Endothelial cell of umbilical vein (primary cell): Measurements from ENCODE around the gene PRR5. TPM values are rescaled to one million over a fixed set of nuclear protein-coding genes. Genes with fewer than 3 reads are reported as not detected.

Experiments
- BruUV-seq: library from RNA; stranded (reverse); fragments of 400-500 nt; replicated peaks from 2 replicates; lab custom pipeline; 2021; lab: Mats Ljungman, UMichigan
- CTCF ChIA-PET: fragments of 300-600, 350-600 bp; sonication (Branson Sonifier 250); formaldehyde crosslinking; loops from one replicate; lab custom pipeline; 2021; ENCODE audit warnings: antibody characterized with exemption, inconsistent platforms; lab: Charles Lee
- POLR2A ChIA-PET: fragments of 300-600, 350-600 bp; sonication (Branson Sonifier 250); formaldehyde crosslinking; loops from one replicate; lab custom pipeline; 2021; ENCODE audit warnings: antibody characterized with exemption, inconsistent platforms; lab: Charles Lee
- DNase-seq: peaks from one replicate; pipeline ENCODE4 v3.0.0-alpha.2; 2011; ENCODE audit warnings: low read depth, low spot score
- FAIRE-seq: peaks from 2 replicates; lab custom pipeline; 2011; peaks lifted over from hg19 to GRCh38; lab: Jason Lieb, UNC
- H2AFZ ChIP-seq: 2 replicates; pipeline ENCODE4 v1.6.0; 2012; ENCODE audit warnings: low read depth, low read length, control low read depth, inconsistent platforms
- H3K27ac ChIP-seq: 2 replicates; pipeline ENCODE4 v1.5.1; 2011; ENCODE audit warnings: low read depth, mild to moderate bottlenecking, control low read depth, low read length, moderate library complexity; ENCODE audit not compliant: insufficient read depth
- H3K27me3 ChIP-seq, 2 experiments: 2 replicates each; pipeline versions ENCODE4 v1.6.0 to v1.6.1; 2011; ENCODE audit warnings: low read length in 2 of 2, mixed read lengths in 1 of 2; ENCODE audit not compliant: control insufficient read depth in 2 of 2, insufficient read depth in 2 of 2
- H3K36me3 ChIP-seq, 2 experiments: 2 replicates in 1 of 2; 3 replicates in 1 of 2; pipeline ENCODE4 v1.5.1; 2011; ENCODE audit warnings: low read length in 2 of 2, mild to moderate bottlenecking in 1 of 2, moderate library complexity in 1 of 2; ENCODE audit not compliant: control insufficient read depth in 2 of 2, insufficient read depth in 2 of 2; ENCODE audit errors: extremely low read depth in 1 of 2
- H3K4me1 ChIP-seq: 3 replicates; pipeline ENCODE4 v1.5.1; 2011; ENCODE audit warnings: mild to moderate bottlenecking, low read length; ENCODE audit not compliant: control insufficient read depth, insufficient read depth; ENCODE audit errors: extremely low read depth
- H3K4me2 ChIP-seq: 2 replicates; pipeline ENCODE4 v1.6.1; 2011; ENCODE audit warnings: low read length, control low read depth, mixed read lengths; ENCODE audit not compliant: insufficient read depth
- H3K4me3 ChIP-seq, 3 experiments: fragments of 200-600 bp in 1 of 3; sonication (generic), shearing (Covaris generic) in 1 of 3; replicated peaks in 1 of 3; 2 replicates each; pipeline ENCODE4 v1.5.1; 2011 to 2016; ENCODE audit warnings: control low read depth in 3 of 3, low read length in 3 of 3, mild to moderate bottlenecking in 2 of 3, inconsistent platforms in 1 of 3, low read depth in 1 of 3, moderate library complexity in 1 of 3; ENCODE audit not compliant: insufficient read depth in 1 of 3
- H3K79me2 ChIP-seq: 2 replicates; pipeline ENCODE4 v1.6.0; 2012; ENCODE audit warnings: low read length, inconsistent platforms; ENCODE audit not compliant: control insufficient read depth, insufficient read depth
- H3K9ac ChIP-seq: replicated peaks from 2 replicates; pipeline ENCODE3; 2011; ENCODE audit warnings: low read length, control low read depth; ENCODE audit not compliant: insufficient read depth; ENCODE audit errors: extremely low read depth
- H3K9me1 ChIP-seq: replicated peaks from 3 replicates; pipeline ENCODE4 v1.6.0; 2011; ENCODE audit warnings: mild to moderate bottlenecking, low read length; ENCODE audit not compliant: control insufficient read depth, insufficient read depth; ENCODE audit errors: extremely low read depth
- H3K9me3 ChIP-seq: replicated peaks from 2 replicates; pipeline ENCODE4 v1.5.1; 2012; ENCODE audit warnings: low read length, inconsistent platforms; ENCODE audit not compliant: control insufficient read depth, insufficient read depth
- H4K20me1 ChIP-seq: replicated peaks from 2 replicates; pipeline ENCODE3; 2011; ENCODE audit warnings: mild to moderate bottlenecking, low read length; ENCODE audit not compliant: control insufficient read depth, insufficient read depth; ENCODE audit errors: extremely low read depth
- FOS ChIP-seq: IDR thresholded peaks from 2 replicates; pipeline ENCODE4 v1.6.1; 2011; ENCODE audit warnings: mild to moderate bottlenecking, low read length, moderate library complexity, borderline replicate concordance; ENCODE audit not compliant: insufficient read depth
- JUN ChIP-seq: IDR thresholded peaks from 2 replicates; pipeline ENCODE4 v1.6.1; 2011; ENCODE audit warnings: borderline replicate concordance, low read depth; ENCODE audit not compliant: insufficient read length, insufficient read depth
- MYC ChIP-seq: IDR thresholded peaks from one replicate; pipeline ENCODE4 v1.6.1; 2011; ENCODE audit warnings: mild to moderate bottlenecking, low read depth, low read length
- POLR2A ChIP-seq: IDR thresholded peaks from 2 replicates; pipeline ENCODE4 v1.6.1; 2012; ENCODE audit warnings: low read depth, mild to moderate bottlenecking, control low read depth, low read length
- POLR2AphosphoS5 ChIP-seq: IDR thresholded peaks from 2 replicates; pipeline ENCODE4 v1.6.1; 2012; ENCODE audit warnings: low read depth, mild to moderate bottlenecking, control low read depth, low read length, moderate library complexity; ENCODE audit not compliant: insufficient read depth
- dilution Hi-C: fragments of 300-500 bp; cut with MboI; formaldehyde crosslinking; loops from one replicate; pipeline ENCODE4 v1.15.0; 2019; ENCODE audit warnings: low sequenced_read_pairs; ENCODE audit not compliant: extremely low pct_ligation_motif_present
- intact Hi-C: fragments of 100-400 bp; cut with micrococcal nuclease; formaldehyde crosslinking; loops from one replicate; pipeline ENCODE4 v1.10.0; 2022
- polyA plus RNA-seq, 4 experiments: library from polyadenylated mRNA; depleted of rRNA in 3 of 4; stranded (reverse) in 3 of 4; unstranded in 1 of 4; fragments of >200 nt; gene quantifications; 2 replicates each; pipeline versions ENCODE4 v1.2.1 to v1.2.3, GENCODE V29; 2011 to 2012; ENCODE audit warnings: missing spikeins in 1 of 4
- total RNA-seq: library from RNA; stranded (reverse); gene quantifications from 2 replicates; pipeline ENCODE4 v1.2.3, GENCODE V29; 2021
- TF ChIP-seq, protein P1 (sequence below), 2 donors: IDR thresholded peaks; 1 replicate in 1 of 2; 2 replicates in 1 of 2; pipeline ENCODE4 v1.5.1; 2011; ENCODE audit warnings: low read length in 2 of 2, mild to moderate bottlenecking in 2 of 2, moderate library complexity in 2 of 2, control low read depth in 1 of 2, inconsistent platforms in 1 of 2, low read depth in 1 of 2; ENCODE audit not compliant: insufficient read depth in 1 of 2; ENCODE audit errors: extremely low read depth in 1 of 2
- TF ChIP-seq, protein P2 (sequence below): IDR thresholded peaks from 2 replicates; pipeline ENCODE4 v1.6.1; 2011; ENCODE audit not compliant: insufficient read depth, insufficient read length

The PRR5 gene
- total and polyA plus RNA-seq, 2 donors (not counting 3 experiments of a cell fraction or from before 2014, with no cell fraction given) = 4.3 to 9.0 TPM

DNA sequence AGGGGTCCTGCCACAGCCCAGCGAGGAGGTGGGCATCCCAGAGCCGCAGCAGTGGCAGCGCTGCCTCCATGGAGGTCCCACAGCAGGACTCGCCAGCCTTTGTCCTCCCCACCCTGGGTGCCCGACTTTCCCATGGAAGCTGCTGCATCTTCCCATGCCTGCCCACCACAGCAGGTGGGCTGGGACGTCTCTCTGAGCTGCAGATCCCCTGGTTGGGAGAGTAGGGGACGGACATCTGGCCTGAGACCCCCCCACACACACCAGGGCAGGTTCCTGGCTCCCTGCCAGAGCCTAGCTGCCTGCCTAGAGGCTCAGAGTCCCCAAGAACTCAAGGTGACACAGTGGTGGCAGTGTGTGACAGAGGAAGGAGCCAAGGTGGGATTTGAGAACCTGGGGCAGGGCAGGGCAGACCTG is 21.5 kb upstream of the PRR5 start:
- CTCF ChIA-PET = no interaction called here
- dilution Hi-C loops = no loop called here

More for the DNA sequence above, 21.5 kb upstream of the PRR5 start:
- intact Hi-C loops = loop anchor here (10.0 kb wide), 1 partner anchor 756 kb away; the partner anchor contains the start of gene PNPLA3
- Histone ChIP-seq H3K36me3 (no peaks in the 10 kb centered on the region), H3K4me1 (peaks cover 7% of the 10 kb centered on the region), H3K9ac (no peak overlapping the region), H3K4me2 (no peak overlapping the region), H3K9me3 (no peaks in the 10 kb centered on the region), H3K9me1 (no peaks in the 10 kb centered on the region), H3K4me3 (no peak overlapping the region), H2AFZ (no peak overlapping the region), H4K20me1 (no peaks in the 10 kb centered on the region), H3K27me3 (no peaks in the 10 kb centered on the region), H3K27ac (no peak overlapping the region), H3K79me2 (no peaks in the 10 kb centered on the region)
- POLR2A ChIA-PET = no interaction called here
- DNase-seq = no peak
- no TSS peak for BruUV-seq
- no peak for TF ChIP-seq POLR2AphosphoS5
- TF ChIP-seq JUN = no peak
- TF ChIP-seq, protein P1, sequence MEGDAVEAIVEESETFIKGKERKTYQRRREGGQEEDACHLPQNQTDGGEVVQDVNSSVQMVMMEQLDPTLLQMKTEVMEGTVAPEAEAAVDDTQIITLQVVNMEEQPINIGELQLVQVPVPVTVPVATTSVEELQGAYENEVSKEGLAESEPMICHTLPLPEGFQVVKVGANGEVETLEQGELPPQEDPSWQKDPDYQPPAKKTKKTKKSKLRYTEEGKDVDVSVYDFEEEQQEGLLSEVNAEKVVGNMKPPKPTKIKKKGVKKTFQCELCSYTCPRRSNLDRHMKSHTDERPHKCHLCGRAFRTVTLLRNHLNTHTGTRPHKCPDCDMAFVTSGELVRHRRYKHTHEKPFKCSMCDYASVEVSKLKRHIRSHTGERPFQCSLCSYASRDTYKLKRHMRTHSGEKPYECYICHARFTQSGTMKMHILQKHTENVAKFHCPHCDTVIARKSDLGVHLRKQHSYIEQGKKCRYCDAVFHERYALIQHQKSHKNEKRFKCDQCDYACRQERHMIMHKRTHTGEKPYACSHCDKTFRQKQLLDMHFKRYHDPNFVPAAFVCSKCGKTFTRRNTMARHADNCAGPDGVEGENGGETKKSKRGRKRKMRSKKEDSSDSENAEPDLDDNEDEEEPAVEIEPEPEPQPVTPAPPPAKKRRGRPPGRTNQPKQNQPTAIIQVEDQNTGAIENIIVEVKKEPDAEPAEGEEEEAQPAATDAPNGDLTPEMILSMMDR (IDR thresholded peaks at IDR 0.05; ENCODE audit: extremely low read depth in 1 of 2, insufficient read depth in 1 of 2, low read depth in 1 of 2, low read length in 2 of 2) = no peak
- no peak for TF ChIP-seq FOS
- no peak for TF ChIP-seq POLR2A
- TF ChIP-seq MYC = no peak
- TF ChIP-seq, protein P2, sequence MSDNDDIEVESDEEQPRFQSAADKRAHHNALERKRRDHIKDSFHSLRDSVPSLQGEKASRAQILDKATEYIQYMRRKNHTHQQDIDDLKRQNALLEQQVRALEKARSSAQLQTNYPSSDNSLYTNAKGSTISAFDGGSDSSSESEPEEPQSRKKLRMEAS = no peak
- no peak for FAIRE-seq
